ENCODE data around the gene KCNIP3.

KCNIP3 gene

DNA sequence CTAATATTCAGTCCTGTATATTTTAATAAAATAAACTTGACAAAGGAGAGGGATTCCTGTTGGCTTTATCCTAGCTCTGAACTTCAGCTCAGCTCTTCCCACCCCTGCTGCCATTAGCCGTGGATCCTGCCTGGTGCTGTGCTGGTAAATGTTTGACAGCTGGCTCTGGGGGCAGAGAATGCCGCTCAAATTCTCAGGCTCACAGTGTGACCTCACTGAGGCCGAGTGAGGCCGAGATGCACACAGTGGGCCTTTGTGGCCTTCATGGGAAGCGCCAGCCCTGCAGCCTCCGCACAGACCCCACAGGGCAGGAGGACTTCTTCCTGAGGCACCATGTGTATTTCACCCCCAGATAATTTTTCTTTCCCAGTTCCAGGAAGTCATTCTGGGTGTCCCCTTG lies 88.9 kb downstream of the KCNIP3 start:
- TF ChIP-seq, protein P1, sequence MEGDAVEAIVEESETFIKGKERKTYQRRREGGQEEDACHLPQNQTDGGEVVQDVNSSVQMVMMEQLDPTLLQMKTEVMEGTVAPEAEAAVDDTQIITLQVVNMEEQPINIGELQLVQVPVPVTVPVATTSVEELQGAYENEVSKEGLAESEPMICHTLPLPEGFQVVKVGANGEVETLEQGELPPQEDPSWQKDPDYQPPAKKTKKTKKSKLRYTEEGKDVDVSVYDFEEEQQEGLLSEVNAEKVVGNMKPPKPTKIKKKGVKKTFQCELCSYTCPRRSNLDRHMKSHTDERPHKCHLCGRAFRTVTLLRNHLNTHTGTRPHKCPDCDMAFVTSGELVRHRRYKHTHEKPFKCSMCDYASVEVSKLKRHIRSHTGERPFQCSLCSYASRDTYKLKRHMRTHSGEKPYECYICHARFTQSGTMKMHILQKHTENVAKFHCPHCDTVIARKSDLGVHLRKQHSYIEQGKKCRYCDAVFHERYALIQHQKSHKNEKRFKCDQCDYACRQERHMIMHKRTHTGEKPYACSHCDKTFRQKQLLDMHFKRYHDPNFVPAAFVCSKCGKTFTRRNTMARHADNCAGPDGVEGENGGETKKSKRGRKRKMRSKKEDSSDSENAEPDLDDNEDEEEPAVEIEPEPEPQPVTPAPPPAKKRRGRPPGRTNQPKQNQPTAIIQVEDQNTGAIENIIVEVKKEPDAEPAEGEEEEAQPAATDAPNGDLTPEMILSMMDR (IDR thresholded peaks at IDR 0.05; ENCODE audit: low read length, missing control alignments), result no peak
- no peak for DNase-seq (ENCODE audit: low read depth)
- no peak overlapping the region for H3K4me3 ChIP-seq (replicated peaks; ENCODE audit: low read depth, low read length)

DNA sequence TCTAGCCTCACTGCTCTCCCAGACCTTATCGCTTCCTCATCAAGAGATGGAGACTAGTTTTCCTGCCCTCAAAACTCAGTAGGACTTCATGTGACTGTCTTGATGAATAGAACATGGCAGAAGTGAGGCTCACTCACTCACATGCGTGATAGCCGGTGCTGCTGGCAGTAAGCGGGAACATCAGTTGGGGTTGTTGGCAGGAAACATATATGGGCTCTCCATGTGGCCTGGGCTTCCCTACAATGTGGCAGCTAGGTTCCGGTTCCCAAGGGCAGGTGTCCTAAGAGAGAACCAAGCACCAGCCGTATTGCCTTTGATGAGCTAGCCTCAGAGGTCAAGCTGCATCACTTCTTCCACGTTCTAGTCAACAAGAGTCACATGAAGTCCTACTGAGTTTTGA lies 90.2 kb downstream of the KCNIP3 start:
- no peak overlapping the region for H3K4me3 ChIP-seq (replicated peaks; ENCODE audit: low read depth, low read length)
- TF ChIP-seq, protein P1 (IDR thresholded peaks at IDR 0.05; ENCODE audit: low read length, missing control alignments), result no peak
- no peak for DNase-seq (ENCODE audit: low read depth)

GRCh38 chr2:95388091-95388692 lies 91.0 kb downstream of the KCNIP3 start:
- H3K4me3 ChIP-seq (replicated peaks; ENCODE audit: low read depth, low read length), result no peak overlapping the region
- no peak for DNase-seq (ENCODE audit: low read depth)
- TF ChIP-seq, protein P1 (IDR thresholded peaks at IDR 0.05; ENCODE audit: low read length, missing control alignments), result no peak

GRCh38 chr2:95388856-95389244 lies 91.7 kb downstream of the KCNIP3 start:
- DNase-seq (ENCODE audit: low read depth), result no peak
- TF ChIP-seq, protein P1 (IDR thresholded peaks at IDR 0.05; ENCODE audit: low read length, missing control alignments), result no peak
- no peak overlapping the region for H3K4me3 ChIP-seq (replicated peaks; ENCODE audit: low read depth, low read length)

DNA sequence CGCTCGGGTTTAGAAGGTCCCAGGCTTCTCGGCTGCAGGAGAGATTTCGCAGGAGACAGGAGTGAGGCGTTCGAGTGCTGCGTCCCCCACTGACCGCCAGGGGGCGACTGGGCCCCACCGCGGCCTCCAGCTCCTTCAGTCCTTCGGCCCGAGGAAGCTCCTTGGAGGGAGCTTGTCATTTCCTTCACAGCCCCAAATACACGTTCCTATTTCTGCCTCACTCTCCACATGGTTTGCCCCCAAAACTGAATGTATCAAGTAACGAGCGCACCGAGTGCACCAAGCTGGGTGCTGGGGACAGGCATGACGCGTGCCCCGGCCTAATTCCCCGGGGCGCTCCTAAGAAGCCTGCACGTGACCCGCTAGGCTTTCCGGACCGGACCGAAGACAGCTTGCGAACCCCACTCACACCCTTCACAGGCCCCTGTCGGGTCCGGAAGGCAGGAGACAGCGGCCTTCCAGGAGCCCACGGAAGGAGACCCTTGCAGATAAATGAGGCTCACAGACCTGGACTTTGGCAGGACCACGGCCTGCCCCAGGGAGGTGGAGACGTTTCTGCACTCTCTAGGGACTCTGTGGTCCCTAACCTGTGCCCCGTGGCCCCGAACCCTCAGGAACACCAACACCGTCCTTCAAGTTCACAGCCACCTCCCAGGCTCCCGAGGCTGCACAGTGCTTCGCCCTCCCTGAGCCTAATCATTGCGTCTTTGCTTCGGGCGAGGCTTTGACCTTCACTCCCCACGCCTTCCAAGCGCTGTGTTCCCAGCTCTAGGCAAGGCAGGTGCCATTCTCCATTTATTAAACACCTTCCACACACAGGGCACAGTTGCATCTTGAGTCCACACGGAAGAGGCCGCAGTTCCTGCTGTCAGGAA lies 92.3 kb downstream of the KCNIP3 start:
- peak; percentile 70 for DNase-seq (ENCODE audit: low read depth)
- TF ChIP-seq, protein P1 (IDR thresholded peaks at IDR 0.05; ENCODE audit: low read length, missing control alignments), result peak; percentile 88
- H3K4me3 ChIP-seq (replicated peaks; ENCODE audit: low read depth, low read length), result no peak overlapping the region

GRCh38 chr2:95390272-95390880 lies 93.2 kb downstream of the KCNIP3 start:
- TF ChIP-seq, protein P1 (IDR thresholded peaks at IDR 0.05; ENCODE audit: low read length, missing control alignments), result no peak
- DNase-seq (ENCODE audit: low read depth), result no peak
- H3K4me3 ChIP-seq (replicated peaks; ENCODE audit: low read depth, low read length), result no peak overlapping the region
